Activated naive CD4-positive, alpha-beta T cell treated with anti-CD3 and anti-CD28 coated beads for 36 hours (primary cell): ENCODE results near the gene SCGB3A1. TPM values are rescaled to one million over a fixed set of nuclear protein-coding genes. Genes with fewer than 3 reads are reported as not detected.

Experiments used
- CTCF ChIA-PET: fragments of 350-600 bp; sonication (Branson Sonifier 250); formaldehyde crosslinking; loops from one replicate; lab custom pipeline; 2021; ENCODE audit warnings: antibody characterized with exemption; lab: Charles Lee
- DNase-seq: peaks from one replicate; pipeline ENCODE4 v3.0.0-alpha.2; 2020
- H3K27ac Mint-ChIP-seq: one replicate; pipeline ENCODE4 v1.8.0; 2021; ENCODE audit warnings: mild to moderate bottlenecking, mixed read lengths
- H3K27me3 Mint-ChIP-seq: one replicate; pipeline ENCODE4 v1.8.0; 2021; ENCODE audit warnings: low read depth, mixed read lengths
- H3K36me3 Mint-ChIP-seq: one replicate; pipeline ENCODE4 v1.8.0; 2021; ENCODE audit warnings: low read depth, mixed read lengths
- H3K4me1 Mint-ChIP-seq: one replicate; pipeline ENCODE4 v1.8.0; 2021; ENCODE audit warnings: low read depth, mixed read lengths
- H3K4me3 Mint-ChIP-seq: one replicate; pipeline ENCODE4 v1.8.0; 2021; ENCODE audit warnings: mild to moderate bottlenecking, moderate library complexity, mixed read lengths
- H3K9me3 Mint-ChIP-seq: one replicate; pipeline ENCODE4 v1.8.0; 2021; ENCODE audit warnings: mixed read lengths
- intact Hi-C: fragments of 100-400 bp; cut with micrococcal nuclease; formaldehyde crosslinking; loops from one replicate; pipeline ENCODE4 v1.15.1; 2023
- total RNA-seq, 2 experiments: library from RNA; stranded (reverse); gene quantifications; one replicate each; pipeline ENCODE4 v1.2.3, GENCODE V29; 2021

The SCGB3A1 gene
- total RNA-seq, 2 experiments from 2014 or later = not detected

GRCh38 chr5:180621311-180621710, 30.0 kb upstream of the SCGB3A1 start:
- Mint-ChIP-seq H3K4me3 (no peak overlapping the region), H3K36me3 (no peaks in the 10 kb centered on the region), H3K4me1 (peaks cover 17% of the 10 kb centered on the region), H3K27me3 (no peaks in the 10 kb centered on the region), H3K9me3 (no peaks in the 10 kb centered on the region), H3K27ac (no peak overlapping the region)
- intact Hi-C loops = no loop called here
- CTCF ChIA-PET = interaction anchor here (0.6 kb wide), 2 partner anchors 68 to 332 kb away, joined by 3 to 5 read pairs; no protein-coding TSS in a partner anchor
- no peak for DNase-seq

- Mint-ChIP-seq H3K27me3 (no peaks in the 10 kb centered on the region), H3K4me1 (peaks cover 17% of the 10 kb centered on the region), H3K36me3 (no peaks in the 10 kb centered on the region), H3K4me3 (no peak overlapping the region), H3K27ac (no peak overlapping the region), H3K9me3 (no peaks in the 10 kb centered on the region)
- CTCF ChIA-PET = interaction anchor here (1.3 to 1.5 kb wide), 2 partner anchors 17 to 27 kb away, joined by 4 to 9 read pairs; no protein-coding TSS in a partner anchor
- intact Hi-C loops = no loop called here
- DNase-seq = no peak
These were observed 28.7 kb upstream of the SCGB3A1 start for GRCh38 chr5:180620014-180620413.

GRCh38 chr5:180619563-180619915, 28.2 kb upstream of the SCGB3A1 start:
- peaks cover 14% of the 10 kb centered on the region for H3K4me1 Mint-ChIP-seq
- H3K9me3 Mint-ChIP-seq = no peaks in the 10 kb centered on the region
- H3K27me3 Mint-ChIP-seq = no peaks in the 10 kb centered on the region
- CTCF ChIA-PET = interaction anchor here (0.6 to 1.6 kb wide), 8 partner anchors 11 to 569 kb away, joined by 3 to 9 read pairs (median 4); no protein-coding TSS in a partner anchor
- H3K36me3 Mint-ChIP-seq = no peaks in the 10 kb centered on the region
- intact Hi-C loops = loop anchor here (1.0 to 2.0 kb wide), 2 partner anchors 51 to 99 kb away; no protein-coding TSS in a partner anchor
- no peak for DNase-seq
- no peak overlapping the region for H3K27ac Mint-ChIP-seq
- H3K4me3 Mint-ChIP-seq = peak overlapping the region; percentile 47

GRCh38 chr5:180618829-180619562, 27.7 kb upstream of the SCGB3A1 start:
- Mint-ChIP-seq H3K27ac (no peak overlapping the region), H3K27me3 (no peaks in the 10 kb centered on the region), H3K4me1 (peaks cover 13% of the 10 kb centered on the region), H3K9me3 (no peaks in the 10 kb centered on the region), H3K36me3 (no peaks in the 10 kb centered on the region), H3K4me3 (peak overlapping the region; percentile 60)
- intact Hi-C loops = loop anchor here (1.0 to 2.0 kb wide), 2 partner anchors 51 to 100 kb away; no protein-coding TSS in a partner anchor
- CTCF ChIA-PET = interaction anchor here (0.6 to 1.6 kb wide), 9 partner anchors 11 to 570 kb away, joined by 3 to 9 read pairs (median 4); no protein-coding TSS in a partner anchor
- DNase-seq = peak; percentile 53

- H3K9me3 Mint-ChIP-seq = no peaks in the 10 kb centered on the region
- peaks cover 8% of the 10 kb centered on the region for H3K4me1 Mint-ChIP-seq
- intact Hi-C loops = loop anchor here (2.0 kb wide), 1 partner anchor 100 kb away; no protein-coding TSS in a partner anchor
- H3K27ac Mint-ChIP-seq = no peak overlapping the region
- CTCF ChIA-PET = interaction anchor here (0.7 to 1.6 kb wide), 7 partner anchors 12 to 100 kb away, joined by 3 to 9 read pairs (median 4); no protein-coding TSS in a partner anchor
- no peaks in the 10 kb centered on the region for H3K36me3 Mint-ChIP-seq
- H3K27me3 Mint-ChIP-seq = no peaks in the 10 kb centered on the region
- peak overlapping the region; percentile 51 for H3K4me3 Mint-ChIP-seq
- DNase-seq = no peak
These were observed 27.2 kb upstream of the SCGB3A1 start for GRCh38 chr5:180618487-180618828.

- Mint-ChIP-seq H3K27me3 (no peaks in the 10 kb centered on the region), H3K4me1 (peaks cover 3% of the 10 kb centered on the region), H3K36me3 (no peaks in the 10 kb centered on the region), H3K4me3 (no peak overlapping the region), H3K9me3 (no peaks in the 10 kb centered on the region), H3K27ac (no peak overlapping the region)
- no peak for DNase-seq
- CTCF ChIA-PET = no interaction called here
- intact Hi-C loops = no loop called here
These were observed 22.5 kb upstream of the SCGB3A1 start for GRCh38 chr5:180613814-180614188.

- CTCF ChIA-PET = no interaction called here
- intact Hi-C loops = no loop called here
- Mint-ChIP-seq H3K9me3 (no peaks in the 10 kb centered on the region), H3K4me1 (peaks cover under 1% of the 10 kb centered on the region), H3K4me3 (no peak overlapping the region), H3K36me3 (no peaks in the 10 kb centered on the region), H3K27me3 (no peaks in the 10 kb centered on the region), H3K27ac (no peak overlapping the region)
- no peak for DNase-seq
These were observed 22.0 kb upstream of the SCGB3A1 start for GRCh38 chr5:180613188-180613813.

- Mint-ChIP-seq H3K4me3 (no peak overlapping the region), H3K4me1 (no peaks in the 10 kb centered on the region), H3K27ac (no peak overlapping the region), H3K27me3 (no peaks in the 10 kb centered on the region), H3K36me3 (no peaks in the 10 kb centered on the region), H3K9me3 (no peaks in the 10 kb centered on the region)
- intact Hi-C loops = no loop called here
- CTCF ChIA-PET = no interaction called here
- no peak for DNase-seq
These were observed 21.4 kb upstream of the SCGB3A1 start for GRCh38 chr5:180612683-180613082.

GRCh38 chr5:180611140-180611850, 20.0 kb upstream of the SCGB3A1 start:
- Mint-ChIP-seq H3K9me3 (no peaks in the 10 kb centered on the region), H3K4me3 (no peak overlapping the region), H3K4me1 (no peaks in the 10 kb centered on the region), H3K36me3 (no peaks in the 10 kb centered on the region), H3K27me3 (no peaks in the 10 kb centered on the region), H3K27ac (no peak overlapping the region)
- intact Hi-C loops = no loop called here
- DNase-seq = no peak
- CTCF ChIA-PET = interaction anchor here (0.5 kb wide), 1 partner anchor 112 kb away, joined by 3 read pairs; no protein-coding TSS in a partner anchor

- Mint-ChIP-seq H3K9me3 (no peaks in the 10 kb centered on the region), H3K27me3 (no peaks in the 10 kb centered on the region), H3K4me3 (no peak overlapping the region), H3K4me1 (no peaks in the 10 kb centered on the region), H3K27ac (no peak overlapping the region), H3K36me3 (no peaks in the 10 kb centered on the region)
- intact Hi-C loops = loop anchor here (5.0 kb wide), 2 partner anchors 107 to 118 kb away; partner anchors contain the start of gene CNOT6
- DNase-seq = no peak
- CTCF ChIA-PET = no interaction called here
These were observed 18.7 kb upstream of the SCGB3A1 start for GRCh38 chr5:180609817-180610550.

- H3K4me1 Mint-ChIP-seq = no peaks in the 10 kb centered on the region
- no peak for DNase-seq
- intact Hi-C loops = loop anchor here (5.0 kb wide), 2 partner anchors 108 to 117 kb away; partner anchors contain the start of gene CNOT6
- no peaks in the 10 kb centered on the region for H3K36me3 Mint-ChIP-seq
- H3K27me3 Mint-ChIP-seq = no peaks in the 10 kb centered on the region
- H3K4me3 Mint-ChIP-seq = no peak overlapping the region
- no peak overlapping the region for H3K27ac Mint-ChIP-seq
- CTCF ChIA-PET = no interaction called here
- H3K9me3 Mint-ChIP-seq = no peaks in the 10 kb centered on the region
These were observed 18.1 kb upstream of the SCGB3A1 start for GRCh38 chr5:180609386-180609785.
